Fibroblast of lung (primary cell): ENCODE measurements around the gene COX18. TPM values are rescaled to one million over a fixed set of nuclear protein-coding genes. Genes with fewer than 3 reads are reported as not detected.

Experiments
- DNase-seq, 2 donors: peaks; one replicate each; pipeline versions ENCODE4 v3.0.0 to v3.0.0-alpha.2; 2010; ENCODE audit warnings: low read depth in 2 of 2
- H2AFZ ChIP-seq: 2 replicates; pipeline ENCODE4 v1.5.1; 2012; ENCODE audit warnings: low read length, control low read depth, inconsistent platforms
- H3K27ac ChIP-seq: 2 replicates; pipeline ENCODE4 v1.5.1; 2011; ENCODE audit warnings: low read length, control low read depth; ENCODE audit not compliant: insufficient read depth
- H3K27me3 ChIP-seq: 2 replicates; pipeline ENCODE4 v1.5.1; 2011; ENCODE audit warnings: mild to moderate bottlenecking, low read length; ENCODE audit not compliant: control insufficient read depth, insufficient read depth
- H3K36me3 ChIP-seq: 2 replicates; pipeline ENCODE4 v1.5.1; 2011; ENCODE audit warnings: low read length; ENCODE audit not compliant: control insufficient read depth, insufficient read depth
- H3K4me1 ChIP-seq: 2 replicates; pipeline ENCODE4 v1.5.1; 2011; ENCODE audit warnings: low read length; ENCODE audit not compliant: control insufficient read depth, insufficient read depth; ENCODE audit errors: extremely low read depth
- H3K4me2 ChIP-seq: 2 replicates; pipeline ENCODE4 v1.5.1; 2011; ENCODE audit warnings: low read length, control low read depth; ENCODE audit not compliant: insufficient read depth; ENCODE audit errors: extremely low read depth
- H3K4me3 ChIP-seq, 4 experiments: fragments of 200-600 bp in 1 of 4; sonication (generic) in 1 of 4; replicated peaks in 1 of 4; 2 replicates each; pipeline ENCODE4 v1.5.1; 2011 to 2016; ENCODE audit warnings: low read length in 4 of 4, low read depth in 3 of 4, mild to moderate bottlenecking in 3 of 4, control low read depth in 2 of 4, inconsistent platforms in 1 of 4, mixed read lengths in 1 of 4; ENCODE audit not compliant: insufficient read depth in 1 of 4; ENCODE audit errors: control extremely low read depth in 1 of 4
- H3K79me2 ChIP-seq: 2 replicates; pipeline ENCODE4 v1.5.1; 2012; ENCODE audit warnings: mild to moderate bottlenecking, low read length, inconsistent platforms; ENCODE audit not compliant: control insufficient read depth, insufficient read depth
- H3K9ac ChIP-seq: 2 replicates; pipeline ENCODE4 v1.5.1; 2011; ENCODE audit warnings: mild to moderate bottlenecking, low read length, control low read depth; ENCODE audit not compliant: insufficient read depth
- H3K9me3 ChIP-seq: 2 replicates; pipeline ENCODE4 v1.5.1; 2012; ENCODE audit warnings: low read depth, low read length; ENCODE audit not compliant: control insufficient read depth, insufficient read depth
- H4K20me1 ChIP-seq: 2 replicates; pipeline ENCODE4 v1.5.1; 2011; ENCODE audit warnings: low read length; ENCODE audit not compliant: control insufficient read depth, insufficient read depth; ENCODE audit errors: extremely low read depth
- CTCF ChIP-seq, 2 donors: IDR thresholded peaks in 1 of 2; conservative IDR thresholded peaks in 1 of 2; 1 replicate in 1 of 2; 2 replicates in 1 of 2; pipeline ENCODE4 v1.5.1; 2011 to 2012; ENCODE audit warnings: low read length in 2 of 2, control low read depth in 1 of 2, inconsistent platforms in 1 of 2, low read depth in 1 of 2, mild to moderate bottlenecking in 1 of 2
- EZH2 ChIP-seq: IDR thresholded peaks from 2 replicates; pipeline ENCODE4 v1.5.1; 2012; ENCODE audit warnings: low read length, control low read depth, mild to moderate bottlenecking; ENCODE audit errors: missing control alignments
- polyA plus RNA-seq, 2 donors: library from polyadenylated mRNA; depleted of rRNA in 1 of 2; stranded (reverse) in 1 of 2; unstranded in 1 of 2; fragments of >200 nt; gene quantifications; 2 replicates each; pipeline ENCODE4 v1.2.1, GENCODE V29; 2011 to 2012; ENCODE audit warnings: missing spikeins in 1 of 2
- total RNA-seq: library from RNA; depleted of rRNA; stranded (reverse); fragments of >200 nt; gene quantifications from 2 replicates; pipeline ENCODE4 v1.2.1, GENCODE V29; 2014

The COX18 gene
- total and polyA plus RNA-seq, 2 donors (not counting 1 experiment from before 2014, with no cell fraction given): 15.8 to 27.9 TPM

DNA sequence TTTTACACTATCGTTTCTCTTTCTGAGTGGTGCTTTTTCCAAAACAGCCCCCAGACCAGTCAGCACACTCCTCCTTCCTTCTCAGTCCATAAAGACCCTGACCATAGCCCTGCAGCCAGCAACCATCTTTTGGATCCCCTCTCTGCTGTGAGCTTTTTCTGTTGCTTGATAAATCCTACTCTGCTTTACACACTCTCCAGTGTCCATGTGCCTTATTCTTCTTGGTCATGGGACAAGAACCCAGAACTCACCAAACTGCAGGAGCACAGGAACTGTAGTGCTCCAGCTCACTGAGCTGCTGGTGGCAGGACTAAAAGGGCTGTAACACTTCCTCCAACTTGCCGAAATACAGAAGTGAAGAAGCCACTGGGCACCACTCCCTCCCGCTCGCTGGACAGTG, 32.5 kb downstream of the COX18 start:
- no peak for DNase-seq
- Histone ChIP-seq H3K79me2 (no peaks in the 10 kb centered on the region), H4K20me1 (no peaks in the 10 kb centered on the region), H3K27ac (no peak overlapping the region), H3K4me1 (no peaks in the 10 kb centered on the region), H3K9ac (no peak overlapping the region), H3K27me3 (no peaks in the 10 kb centered on the region), H3K9me3 (no peaks in the 10 kb centered on the region), H2AFZ (no peak overlapping the region), H3K4me2 (no peak overlapping the region), H3K36me3 (no peaks in the 10 kb centered on the region), H3K4me3 (no peak overlapping the region)
- no peak for TF ChIP-seq EZH2
- TF ChIP-seq CTCF (conservative IDR thresholded peaks at IDR 0.05 in 1 of 2, IDR thresholded peaks at IDR 0.05 in 1 of 2; ENCODE audit: low read depth in 1 of 2, low read length in 2 of 2): no peak

DNA sequence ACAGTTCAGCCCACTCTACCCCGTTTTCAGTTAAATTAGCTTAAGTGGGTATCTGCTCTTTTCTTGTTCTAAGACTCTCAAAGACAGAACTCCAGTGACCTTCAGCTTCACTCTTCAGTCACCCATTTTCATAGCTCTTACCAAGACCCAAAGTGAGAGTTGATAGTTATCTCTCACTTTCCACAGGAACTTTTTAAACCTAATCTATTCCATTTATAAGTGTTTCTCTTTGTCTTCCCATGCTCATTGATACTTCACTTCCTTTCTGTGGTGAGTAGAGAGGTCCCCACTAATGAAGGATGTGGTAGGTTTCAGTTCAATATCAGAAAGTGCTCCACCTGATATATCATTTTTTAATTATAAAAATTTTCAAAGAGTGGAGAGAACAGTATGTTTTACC, 33.4 kb downstream of the COX18 start:
- H3K27me3 ChIP-seq: no peaks in the 10 kb centered on the region
- DNase-seq: no peak
- no peak overlapping the region for H3K27ac ChIP-seq
- H3K79me2 ChIP-seq: no peaks in the 10 kb centered on the region
- H3K4me3 ChIP-seq: no peak overlapping the region
- H3K9ac ChIP-seq: no peak overlapping the region
- H2AFZ ChIP-seq: no peak overlapping the region
- H3K9me3 ChIP-seq: no peaks in the 10 kb centered on the region
- no peaks in the 10 kb centered on the region for H3K36me3 ChIP-seq
- H3K4me1 ChIP-seq: no peaks in the 10 kb centered on the region
- TF ChIP-seq EZH2 (no peak), CTCF (conservative IDR thresholded peaks at IDR 0.05 in 1 of 2, IDR thresholded peaks at IDR 0.05 in 1 of 2; ENCODE audit: low read depth in 1 of 2, low read length in 2 of 2) (no peak)
- H4K20me1 ChIP-seq: no peaks in the 10 kb centered on the region
- H3K4me2 ChIP-seq: no peak overlapping the region

DNA sequence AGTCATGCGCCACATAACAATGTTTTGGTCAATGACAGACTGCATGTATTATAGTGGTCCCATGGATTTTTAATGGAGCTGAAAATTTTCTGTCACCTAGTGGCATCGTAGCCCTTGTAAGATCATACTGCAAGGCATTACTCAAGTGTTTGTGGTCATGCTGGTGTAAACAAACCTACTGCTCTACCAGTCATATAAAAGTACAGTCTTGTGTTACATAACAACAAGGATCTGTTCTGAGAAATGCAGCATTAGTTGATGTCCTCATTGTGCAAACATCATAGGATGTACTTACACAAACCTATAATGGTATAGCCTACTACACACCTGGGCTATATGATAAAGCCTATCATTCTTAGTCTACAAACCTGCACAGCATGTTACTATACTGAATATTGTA, 34.6 kb downstream of the COX18 start:
- no peak overlapping the region for H3K27ac ChIP-seq
- H3K79me2 ChIP-seq: no peaks in the 10 kb centered on the region
- TF ChIP-seq CTCF (conservative IDR thresholded peaks at IDR 0.05 in 1 of 2, IDR thresholded peaks at IDR 0.05 in 1 of 2; ENCODE audit: low read depth in 1 of 2, low read length in 2 of 2) (no peak), EZH2 (no peak)
- DNase-seq: no peak
- H3K9ac ChIP-seq: no peak overlapping the region
- H3K4me1 ChIP-seq: no peaks in the 10 kb centered on the region
- H3K4me3 ChIP-seq: no peak overlapping the region
- no peaks in the 10 kb centered on the region for H3K9me3 ChIP-seq
- no peak overlapping the region for H3K4me2 ChIP-seq
- no peak overlapping the region for H2AFZ ChIP-seq
- no peaks in the 10 kb centered on the region for H3K27me3 ChIP-seq
- no peaks in the 10 kb centered on the region for H3K36me3 ChIP-seq
- H4K20me1 ChIP-seq: no peaks in the 10 kb centered on the region
